ENCODE measurements around the gene FRMD4A.

The FRMD4A gene

DNA sequence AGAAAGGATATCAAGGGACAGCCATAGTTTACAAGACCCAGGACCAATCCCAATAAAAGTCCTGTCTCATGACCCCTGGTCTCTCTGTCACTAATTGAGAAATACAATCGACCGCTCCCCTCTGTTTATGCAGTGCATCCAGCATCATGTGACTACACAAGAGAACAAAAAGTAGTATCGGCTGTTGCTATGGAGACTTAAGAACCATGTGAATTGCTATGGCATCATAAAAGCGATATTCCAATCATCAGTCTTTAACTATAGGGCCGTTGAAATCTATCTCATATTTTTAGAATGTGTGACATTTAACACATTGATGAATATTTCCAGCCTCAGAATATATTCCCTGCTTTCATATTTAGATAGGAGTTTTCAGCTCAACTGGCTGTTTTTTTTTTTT, 139.3 kb downstream of the FRMD4A start:
- peaks cover 52% of the 10 kb centered on the region for H3K27me3 Mint-ChIP-seq (ENCODE audit: low read depth)
- H3K9me3 Mint-ChIP-seq = no peaks in the 10 kb centered on the region
- no peak overlapping the region for H3K27ac Mint-ChIP-seq
- no peak overlapping the region for H3K4me3 Mint-ChIP-seq
- no peak for DNase-seq (ENCODE audit: low spot score)
- H3K36me3 Mint-ChIP-seq (ENCODE audit: low read depth) = no peaks in the 10 kb centered on the region
- peaks cover under 1% of the 10 kb centered on the region for H3K4me1 Mint-ChIP-seq (ENCODE audit: low read depth)

DNA sequence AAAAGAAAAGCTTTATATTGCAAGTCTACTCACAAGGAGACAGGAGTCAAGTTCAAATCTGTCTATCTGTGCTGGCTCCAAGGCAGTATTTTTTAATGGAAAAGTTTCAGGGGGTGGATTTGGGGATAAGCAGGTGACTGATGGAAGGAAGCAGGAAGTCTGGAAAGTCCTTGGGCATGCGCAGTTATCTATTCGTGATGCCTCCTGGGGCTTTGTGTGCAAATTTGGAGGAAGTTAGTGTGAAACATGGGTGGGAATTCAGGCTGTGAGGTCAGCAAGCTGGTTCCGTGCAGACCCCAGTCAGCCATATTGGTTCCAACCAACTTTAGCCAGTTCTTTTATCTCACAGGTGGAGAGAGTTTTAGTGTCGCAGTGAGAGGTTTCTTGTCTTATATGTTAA, 140.0 kb downstream of the FRMD4A start:
- Mint-ChIP-seq H3K36me3 (ENCODE audit: low read depth) (no peaks in the 10 kb centered on the region), H3K27me3 (ENCODE audit: low read depth) (peaks cover 48% of the 10 kb centered on the region), H3K27ac (no peak overlapping the region), H3K4me1 (ENCODE audit: low read depth) (peaks cover 7% of the 10 kb centered on the region), H3K4me3 (no peak overlapping the region), H3K9me3 (no peaks in the 10 kb centered on the region)
- DNase-seq (ENCODE audit: low spot score) = no peak

DNA sequence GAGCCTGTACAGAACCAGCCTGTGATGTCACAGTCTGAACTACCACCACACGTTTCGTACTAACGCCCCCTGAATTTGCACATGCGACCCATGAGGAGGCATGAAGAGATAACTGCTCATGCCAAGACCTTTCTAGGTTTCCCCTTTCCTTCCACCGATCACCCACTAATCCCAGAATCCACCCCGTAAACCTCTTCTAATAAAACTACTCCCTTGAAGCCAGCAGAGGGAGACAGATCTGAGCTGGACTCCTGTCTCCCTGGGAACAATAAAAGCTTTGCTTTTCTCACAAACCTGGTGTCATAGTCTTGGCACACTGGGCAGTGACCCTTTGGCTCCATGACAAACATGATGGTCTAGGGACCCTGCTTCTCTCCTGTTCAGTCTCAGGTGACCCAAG, 144.5 kb downstream of the FRMD4A start:
- no peaks in the 10 kb centered on the region for H3K36me3 Mint-ChIP-seq (ENCODE audit: low read depth)
- peak overlapping the region; percentile 39 for H3K27ac Mint-ChIP-seq
- H3K4me3 Mint-ChIP-seq = peak overlapping the region; percentile 3
- DNase-seq (ENCODE audit: low spot score) = no peak
- H3K27me3 Mint-ChIP-seq (ENCODE audit: low read depth) = peaks cover 53% of the 10 kb centered on the region
- H3K4me1 Mint-ChIP-seq (ENCODE audit: low read depth) = peaks cover 19% of the 10 kb centered on the region
- H3K9me3 Mint-ChIP-seq = no peaks in the 10 kb centered on the region

DNA sequence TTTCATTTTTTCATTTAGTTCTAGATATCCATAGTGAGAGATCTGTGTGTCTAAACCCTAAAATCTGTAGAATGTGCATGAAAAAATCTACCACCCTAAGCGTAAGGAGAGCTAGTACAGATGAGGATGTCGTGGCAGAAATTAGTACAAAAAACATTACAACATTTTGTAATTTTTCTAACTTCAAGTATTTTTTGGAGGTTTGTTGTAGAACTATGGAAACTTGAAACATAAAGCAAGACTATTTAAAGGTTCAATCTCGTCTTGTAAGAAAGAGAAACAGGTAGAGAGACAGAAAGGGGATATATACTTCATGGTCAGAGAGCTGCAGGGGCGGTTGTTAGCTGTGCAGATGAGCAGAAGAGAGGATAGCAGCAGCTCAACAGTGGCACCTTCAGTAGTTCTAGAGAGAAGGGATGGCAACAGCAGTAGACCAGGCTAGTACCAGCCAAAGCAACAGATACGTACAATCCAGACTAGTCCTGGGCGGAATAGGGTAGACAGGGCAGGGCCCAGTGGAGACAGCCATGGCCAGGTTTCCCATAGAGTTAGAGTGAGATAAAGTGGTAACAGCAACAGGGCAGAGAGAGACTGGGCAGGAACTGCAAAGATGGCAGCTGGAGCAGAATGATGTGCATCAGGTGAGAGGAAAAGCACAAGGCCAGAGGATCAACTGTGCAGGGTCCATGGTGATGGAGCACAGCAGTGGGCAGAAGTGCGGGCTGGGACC, 145.2 kb downstream of the FRMD4A start:
- Mint-ChIP-seq H3K4me1 (ENCODE audit: low read depth) (peaks cover 19% of the 10 kb centered on the region), H3K27ac (peak overlapping the region; percentile 95), H3K4me3 (peak overlapping the region; percentile 70), H3K27me3 (ENCODE audit: low read depth) (peaks cover 56% of the 10 kb centered on the region), H3K9me3 (no peaks in the 10 kb centered on the region), H3K36me3 (ENCODE audit: low read depth) (no peaks in the 10 kb centered on the region)
- DNase-seq (ENCODE audit: low spot score) = peak; percentile 39

DNA sequence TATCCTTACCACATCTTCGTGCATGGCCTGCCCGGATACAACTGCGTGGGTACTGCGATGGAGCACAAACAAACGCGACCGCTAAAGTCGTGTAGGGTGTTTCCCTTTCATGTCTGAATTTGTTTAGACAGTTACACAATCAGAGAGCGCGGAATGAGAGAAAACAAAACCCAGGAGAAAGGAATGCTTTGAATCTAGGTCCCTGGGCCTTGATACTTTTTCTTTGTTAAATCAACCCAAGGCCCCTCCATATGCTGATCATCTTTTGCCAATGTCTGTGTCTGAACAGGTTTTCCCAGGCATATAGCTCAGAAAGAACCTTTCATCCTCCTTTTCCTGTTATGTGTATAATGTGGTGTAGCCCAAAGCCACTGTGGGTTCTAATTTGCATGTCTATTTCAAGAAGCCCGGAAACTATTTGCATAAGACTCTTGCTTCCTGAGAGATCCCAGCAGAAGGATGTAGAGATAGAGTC, 145.8 kb downstream of the FRMD4A start:
- H3K4me3 Mint-ChIP-seq = peak overlapping the region; percentile 70
- peak; percentile 47 for DNase-seq (ENCODE audit: low spot score)
- no peaks in the 10 kb centered on the region for H3K9me3 Mint-ChIP-seq
- H3K36me3 Mint-ChIP-seq (ENCODE audit: low read depth) = no peaks in the 10 kb centered on the region
- peaks cover 59% of the 10 kb centered on the region for H3K27me3 Mint-ChIP-seq (ENCODE audit: low read depth)
- H3K4me1 Mint-ChIP-seq (ENCODE audit: low read depth) = peaks cover 19% of the 10 kb centered on the region
- peak overlapping the region; percentile 95 for H3K27ac Mint-ChIP-seq

DNA sequence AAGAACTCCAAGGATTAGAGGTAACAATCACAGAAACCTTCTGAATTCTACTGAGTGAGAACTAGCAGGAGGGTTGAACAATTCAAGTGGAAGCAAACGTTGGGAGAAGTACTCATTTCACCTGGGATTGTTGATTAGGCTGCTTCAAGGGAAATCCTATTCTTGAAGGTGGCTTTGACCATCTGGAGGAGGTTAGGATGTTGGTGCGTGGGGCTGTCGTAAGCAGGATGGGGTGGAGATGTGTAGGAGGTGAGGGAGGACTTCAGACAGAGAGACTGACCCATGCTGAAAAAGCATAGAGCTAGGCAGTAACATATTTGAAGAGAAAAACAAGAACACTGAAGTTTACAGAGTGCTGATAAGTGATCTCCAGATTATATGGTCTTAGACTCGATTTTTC, 147.9 kb downstream of the FRMD4A start:
- Mint-ChIP-seq H3K4me1 (ENCODE audit: low read depth) (peaks cover 19% of the 10 kb centered on the region), H3K36me3 (ENCODE audit: low read depth) (no peaks in the 10 kb centered on the region), H3K27me3 (ENCODE audit: low read depth) (peaks cover 62% of the 10 kb centered on the region), H3K27ac (no peak overlapping the region), H3K4me3 (no peak overlapping the region), H3K9me3 (no peaks in the 10 kb centered on the region)
- DNase-seq (ENCODE audit: low spot score) = no peak

DNA sequence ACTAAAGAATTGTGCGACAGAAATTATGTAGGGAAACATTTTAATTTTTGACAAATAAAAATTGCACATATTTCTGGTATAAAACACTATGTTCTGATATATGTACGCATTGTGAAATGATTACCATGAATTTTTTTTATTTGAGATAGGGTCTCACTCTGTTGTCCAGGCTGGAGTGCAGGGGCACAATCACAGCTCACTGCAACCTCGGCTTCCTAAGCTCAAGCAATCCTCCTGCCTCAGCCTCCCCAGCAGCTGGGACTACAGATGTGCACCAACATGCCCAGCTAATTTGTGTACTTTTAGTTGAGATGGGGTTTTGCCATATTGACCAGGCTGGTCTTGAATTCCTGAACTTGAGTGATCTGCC, 149.2 kb downstream of the FRMD4A start:
- no peak overlapping the region for H3K4me3 Mint-ChIP-seq
- DNase-seq (ENCODE audit: low spot score) = no peak
- no peak overlapping the region for H3K27ac Mint-ChIP-seq
- H3K36me3 Mint-ChIP-seq (ENCODE audit: low read depth) = no peaks in the 10 kb centered on the region
- H3K4me1 Mint-ChIP-seq (ENCODE audit: low read depth) = peaks cover 19% of the 10 kb centered on the region
- H3K9me3 Mint-ChIP-seq = no peaks in the 10 kb centered on the region
- peaks cover 61% of the 10 kb centered on the region for H3K27me3 Mint-ChIP-seq (ENCODE audit: low read depth)

DNA sequence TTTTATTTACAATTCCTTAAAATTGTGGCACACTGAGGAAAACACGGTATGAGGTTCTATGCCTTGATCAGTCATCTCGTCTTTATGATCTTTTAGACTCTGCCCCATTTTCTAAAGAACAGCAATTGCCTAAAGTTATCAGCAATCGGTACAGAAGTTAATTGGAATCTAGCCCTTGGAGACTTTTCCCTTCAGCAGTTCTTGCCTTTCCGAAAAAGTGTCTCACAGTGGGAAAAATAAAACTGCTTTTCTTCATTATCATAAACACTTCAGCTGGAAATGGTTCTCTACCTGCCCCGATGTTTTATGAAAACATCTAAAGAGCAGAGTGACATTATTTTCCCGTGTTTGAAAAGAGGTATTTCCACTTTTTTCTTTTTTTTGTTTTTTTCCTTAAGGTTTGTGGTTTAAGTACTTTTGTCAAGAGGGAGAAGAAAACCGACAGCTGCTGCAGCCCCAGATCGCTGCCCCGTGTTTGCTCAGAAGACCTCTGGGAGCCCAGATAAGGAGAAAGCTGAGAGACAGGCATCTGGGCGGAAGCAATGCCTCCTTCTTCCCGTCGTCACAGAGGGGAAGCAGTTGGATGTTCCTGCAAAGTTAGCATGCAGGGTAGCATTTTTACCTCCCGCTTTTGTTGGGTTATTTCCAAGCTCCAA, 149.7 kb downstream of the FRMD4A start:
- Mint-ChIP-seq H3K36me3 (ENCODE audit: low read depth) (no peaks in the 10 kb centered on the region), H3K4me1 (ENCODE audit: low read depth) (peaks cover 15% of the 10 kb centered on the region), H3K27ac (no peak overlapping the region), H3K4me3 (no peak overlapping the region), H3K27me3 (ENCODE audit: low read depth) (peaks cover 64% of the 10 kb centered on the region), H3K9me3 (no peaks in the 10 kb centered on the region)
- DNase-seq (ENCODE audit: low spot score) = no peak

DNA sequence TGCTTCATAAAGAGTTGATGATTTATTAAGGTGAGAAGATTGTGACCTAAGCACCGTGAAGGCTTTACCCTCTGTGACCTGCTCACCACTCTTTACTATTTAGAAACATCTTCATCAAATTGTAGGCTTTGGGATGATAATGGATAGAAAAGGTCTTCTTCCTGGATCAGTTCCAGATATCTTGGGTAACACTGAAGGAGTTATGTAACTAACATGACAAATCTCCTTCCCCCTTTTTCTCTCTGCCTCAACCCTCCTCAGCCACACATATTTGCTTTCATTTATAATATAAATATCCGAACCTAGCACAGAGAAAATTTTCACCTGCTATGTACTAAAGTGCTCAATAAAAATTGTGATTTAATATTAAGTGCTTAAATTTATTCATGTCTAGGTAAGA, 151.5 kb downstream of the FRMD4A start:
- no peaks in the 10 kb centered on the region for H3K9me3 Mint-ChIP-seq
- H3K4me1 Mint-ChIP-seq (ENCODE audit: low read depth) = peaks cover 2% of the 10 kb centered on the region
- DNase-seq (ENCODE audit: low spot score) = no peak
- H3K27ac Mint-ChIP-seq = no peak overlapping the region
- H3K27me3 Mint-ChIP-seq (ENCODE audit: low read depth) = peaks cover 73% of the 10 kb centered on the region
- H3K36me3 Mint-ChIP-seq (ENCODE audit: low read depth) = no peaks in the 10 kb centered on the region
- H3K4me3 Mint-ChIP-seq = no peak overlapping the region

DNA sequence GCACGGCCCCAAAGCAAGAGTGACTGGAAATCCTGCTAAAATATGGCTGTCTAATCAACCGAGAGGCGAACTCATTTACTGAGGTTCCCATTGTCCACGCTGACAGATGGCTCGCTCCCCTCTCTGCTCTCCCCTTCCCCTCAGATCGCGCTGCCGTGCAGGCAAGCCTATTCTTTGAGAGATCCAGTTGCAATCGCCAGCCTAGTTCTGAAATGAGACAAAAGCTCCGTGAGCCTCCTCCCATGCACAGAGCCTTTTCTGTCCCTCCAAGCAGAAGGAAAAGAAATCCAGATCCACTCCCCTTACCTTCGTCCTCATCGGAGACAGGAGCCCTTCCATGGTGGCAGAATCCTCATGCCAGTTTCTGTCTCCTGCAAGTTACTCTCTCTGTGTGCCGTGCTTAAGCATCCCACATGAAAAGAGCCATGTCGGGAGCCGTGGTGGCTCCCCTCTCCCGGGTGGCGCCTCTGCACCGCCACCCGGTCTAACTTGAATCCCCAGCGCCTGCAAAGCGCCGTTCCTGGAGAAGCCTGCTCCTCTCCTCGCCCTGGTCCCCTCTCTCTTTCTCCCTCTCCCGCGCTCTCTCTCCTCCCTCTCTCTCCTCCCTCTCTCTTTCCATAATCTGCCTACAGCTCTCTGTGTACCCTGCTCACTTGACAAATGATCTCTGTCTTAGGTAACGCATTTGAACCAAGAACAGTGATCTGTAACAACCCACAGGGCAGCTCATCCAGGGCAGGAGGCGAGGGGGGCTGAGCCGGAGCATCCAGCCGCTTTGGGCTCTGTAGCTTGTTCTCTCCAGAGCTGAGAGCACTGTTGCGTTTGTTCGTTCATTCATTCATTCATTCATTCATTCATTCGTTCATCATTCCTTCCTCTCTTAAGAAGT, 156.8 kb downstream of the FRMD4A start:
- peaks cover 7% of the 10 kb centered on the region for H3K4me1 Mint-ChIP-seq (ENCODE audit: low read depth)
- no peaks in the 10 kb centered on the region for H3K9me3 Mint-ChIP-seq
- H3K27me3 Mint-ChIP-seq (ENCODE audit: low read depth) = peaks cover 56% of the 10 kb centered on the region
- peak overlapping the region; percentile 66 for H3K4me3 Mint-ChIP-seq
- no peak for DNase-seq (ENCODE audit: low spot score)
- no peak overlapping the region for H3K27ac Mint-ChIP-seq
- no peaks in the 10 kb centered on the region for H3K36me3 Mint-ChIP-seq (ENCODE audit: low read depth)

DNA sequence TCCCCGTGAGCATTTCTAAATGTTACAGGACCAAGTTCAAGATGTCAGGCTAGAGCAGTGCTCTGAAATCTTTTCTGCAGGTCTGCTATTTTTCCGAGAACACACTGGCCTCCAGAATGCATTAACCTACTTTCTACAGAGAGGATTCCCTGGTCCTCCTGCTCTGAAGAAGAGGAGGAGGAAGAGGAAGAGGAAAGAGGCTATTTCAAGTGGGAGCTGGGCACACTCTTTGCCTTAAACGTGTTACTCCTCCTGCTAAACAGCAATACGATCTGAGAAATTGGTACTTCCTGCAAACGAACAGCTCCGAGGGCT, 157.4 kb downstream of the FRMD4A start:
- no peak for DNase-seq (ENCODE audit: low spot score)
- Mint-ChIP-seq H3K4me1 (ENCODE audit: low read depth) (peaks cover 7% of the 10 kb centered on the region), H3K4me3 (peak overlapping the region; percentile 66), H3K9me3 (no peaks in the 10 kb centered on the region), H3K36me3 (ENCODE audit: low read depth) (no peaks in the 10 kb centered on the region), H3K27ac (no peak overlapping the region), H3K27me3 (ENCODE audit: low read depth) (peaks cover 52% of the 10 kb centered on the region)

DNA sequence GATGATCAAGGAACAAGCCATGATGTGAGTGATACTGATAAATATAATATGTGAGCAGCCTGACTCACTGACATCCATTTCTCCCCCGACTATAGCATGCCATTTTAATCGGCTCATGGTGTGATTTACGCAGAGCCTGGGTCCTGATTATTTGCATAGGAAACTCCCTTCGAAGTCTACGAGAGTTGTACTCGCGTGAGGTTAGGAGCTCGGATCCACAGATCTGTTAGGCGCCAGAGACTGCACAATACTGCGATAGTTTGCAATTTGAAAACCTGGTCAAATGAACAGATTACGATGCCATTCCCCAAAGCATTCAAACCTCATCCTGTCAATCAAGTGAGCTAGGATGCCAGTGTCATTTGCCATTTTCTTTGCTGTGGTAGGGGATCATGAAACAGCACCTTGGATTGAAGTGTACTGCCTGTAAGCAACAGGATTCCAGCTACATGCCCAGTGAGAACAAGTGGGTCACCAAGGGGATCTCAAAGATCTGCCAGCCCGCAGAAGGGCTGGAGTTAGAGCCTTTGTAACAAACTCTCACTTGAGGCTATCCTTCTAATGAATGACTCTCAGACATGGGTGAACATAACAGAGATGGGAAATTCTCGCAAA, 158.3 kb downstream of the FRMD4A start:
- H3K36me3 Mint-ChIP-seq (ENCODE audit: low read depth) = no peaks in the 10 kb centered on the region
- peaks cover 50% of the 10 kb centered on the region for H3K27me3 Mint-ChIP-seq (ENCODE audit: low read depth)
- no peak for DNase-seq (ENCODE audit: low spot score)
- no peaks in the 10 kb centered on the region for H3K9me3 Mint-ChIP-seq
- H3K4me3 Mint-ChIP-seq = no peak overlapping the region
- peaks cover 7% of the 10 kb centered on the region for H3K4me1 Mint-ChIP-seq (ENCODE audit: low read depth)
- no peak overlapping the region for H3K27ac Mint-ChIP-seq

DNA sequence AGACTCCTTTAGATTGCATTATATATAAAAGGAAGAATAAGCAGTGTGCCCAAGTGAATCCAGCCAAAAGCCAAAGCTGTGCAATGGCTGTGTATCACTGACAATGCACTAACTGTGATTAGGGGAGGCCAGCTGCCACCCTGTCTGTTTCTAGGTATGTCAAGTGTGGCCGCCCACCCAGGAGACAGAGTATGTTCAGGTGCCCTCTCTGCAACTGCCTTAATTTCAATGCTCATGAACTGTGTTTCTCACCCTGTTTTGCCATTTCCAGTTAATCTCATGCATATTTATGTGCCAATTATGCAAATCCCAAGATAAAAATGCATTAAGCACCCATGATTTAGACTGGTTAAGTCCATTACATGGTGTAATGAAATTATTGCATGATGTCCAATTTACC, 159.4 kb downstream of the FRMD4A start:
- no peaks in the 10 kb centered on the region for H3K36me3 Mint-ChIP-seq (ENCODE audit: low read depth)
- H3K4me1 Mint-ChIP-seq (ENCODE audit: low read depth) = peaks cover 7% of the 10 kb centered on the region
- H3K4me3 Mint-ChIP-seq = no peak overlapping the region
- peaks cover 43% of the 10 kb centered on the region for H3K27me3 Mint-ChIP-seq (ENCODE audit: low read depth)
- H3K27ac Mint-ChIP-seq = no peak overlapping the region
- no peak for DNase-seq (ENCODE audit: low spot score)
- no peaks in the 10 kb centered on the region for H3K9me3 Mint-ChIP-seq

All from T-helper 2 cell treated with Interferon-gamma antibody and Interleukin-4, amounts not matched to agents 5 μg/mL and 100 μg/mL, for 36 hours (primary cell).